ENCODE measurements around the gene CPXM1. TPM values are rescaled to one million over a fixed set of nuclear protein-coding genes. Genes with fewer than 3 reads are reported as not detected.
"Not testable (repeated sequence)": the region's sequence is repeated elsewhere in the genome, so short reads cannot be mapped to it uniquely, and the experiment has no call there.

The CPXM1 gene
- polyA plus RNA-seq, 2 donors: 0.28 to 2.5 TPM

GRCh38 chr20:2778602-2779321 lies 21.7 kb downstream of the CPXM1 start:
- H3K27ac ChIP-seq (ENCODE audit: low read depth in 2 of 2, low read length in 1 of 2): no peak overlapping the region
- 79 to 80% methylated on average over 10 of the region's 10 CpGs for WGBS, 2 donors
- peaks cover 0 to 2% of the 10 kb centered on the region in 2 donors for H3K27me3 ChIP-seq (ENCODE audit: control insufficient read depth in 1 of 2, insufficient read depth in 2 of 2, low read length in 2 of 2)
- no peak overlapping the region for H3K4me3 ChIP-seq (ENCODE audit: low read depth in 1 of 2, low read length in 2 of 2)
- no peaks in the 10 kb centered on the region for H3K4me1 ChIP-seq (ENCODE audit: control insufficient read depth in 2 of 2, insufficient read depth in 2 of 2, low read length in 1 of 2)
- peaks cover 3% of the 10 kb centered on the region in 2 donors for H3K9me3 ChIP-seq (ENCODE audit: control insufficient read depth in 2 of 2, insufficient read depth in 1 of 2, low read depth in 1 of 2, low read length in 1 of 2)
- H3K36me3 ChIP-seq (ENCODE audit: control insufficient read depth in 2 of 2, insufficient read depth in 2 of 2, low read length in 1 of 2): no peaks in the 10 kb centered on the region

- Histone ChIP-seq H3K36me3 (ENCODE audit: control insufficient read depth in 2 of 2, insufficient read depth in 2 of 2, low read length in 1 of 2) (no peaks in the 10 kb centered on the region), H3K4me3 (ENCODE audit: low read depth in 1 of 2, low read length in 2 of 2) (no peak overlapping the region), H3K27ac (ENCODE audit: low read depth in 2 of 2, low read length in 1 of 2) (no peak overlapping the region), H3K9me3 (ENCODE audit: control insufficient read depth in 2 of 2, insufficient read depth in 1 of 2, low read depth in 1 of 2, low read length in 1 of 2) (peaks cover 3% of the 10 kb centered on the region in 2 donors), H3K27me3 (ENCODE audit: control insufficient read depth in 1 of 2, insufficient read depth in 2 of 2, low read length in 2 of 2) (peaks cover 0 to 2% of the 10 kb centered on the region in 2 donors), H3K4me1 (ENCODE audit: control insufficient read depth in 2 of 2, insufficient read depth in 2 of 2, low read length in 1 of 2) (no peaks in the 10 kb centered on the region)
- 79 to 87% methylated on average over 3 of the region's 3 CpGs for WGBS, 2 donors
These were observed 25.3 kb downstream of the CPXM1 start for GRCh38 chr20:2775139-2775538.

GRCh38 chr20:2773812-2774211 lies 26.6 kb downstream of the CPXM1 start:
- Histone ChIP-seq H3K27ac (ENCODE audit: low read depth in 2 of 2, low read length in 1 of 2) (no peak overlapping the region), H3K36me3 (ENCODE audit: control insufficient read depth in 2 of 2, insufficient read depth in 2 of 2, low read length in 1 of 2) (no peaks in the 10 kb centered on the region), H3K9me3 (ENCODE audit: control insufficient read depth in 2 of 2, insufficient read depth in 1 of 2, low read depth in 1 of 2, low read length in 1 of 2) (peaks cover 3% of the 10 kb centered on the region in 2 donors), H3K4me3 (ENCODE audit: low read depth in 1 of 2, low read length in 2 of 2) (no peak overlapping the region), H3K4me1 (ENCODE audit: control insufficient read depth in 2 of 2, insufficient read depth in 2 of 2, low read length in 1 of 2) (peaks cover 0 to 7% of the 10 kb centered on the region in 2 donors), H3K27me3 (ENCODE audit: control insufficient read depth in 1 of 2, insufficient read depth in 2 of 2, low read length in 2 of 2) (peaks cover 0 to 2% of the 10 kb centered on the region in 2 donors)
- 86 to 89% methylated on average over 9 of the region's 9 CpGs for WGBS, 2 donors

GRCh38 chr20:2771631-2772080 lies 28.8 kb downstream of the CPXM1 start:
- Histone ChIP-seq H3K27me3 (ENCODE audit: control insufficient read depth in 1 of 2, insufficient read depth in 2 of 2, low read length in 2 of 2) (peaks cover 0 to 2% of the 10 kb centered on the region in 2 donors), H3K4me1 (ENCODE audit: control insufficient read depth in 2 of 2, insufficient read depth in 2 of 2, low read length in 1 of 2) (peaks cover 0 to 17% of the 10 kb centered on the region in 2 donors), H3K9me3 (ENCODE audit: control insufficient read depth in 2 of 2, insufficient read depth in 1 of 2, low read depth in 1 of 2, low read length in 1 of 2) (peaks cover 3% of the 10 kb centered on the region in 2 donors), H3K4me3 (ENCODE audit: low read depth in 1 of 2, low read length in 2 of 2) (no peak overlapping the region), H3K36me3 (ENCODE audit: control insufficient read depth in 2 of 2, insufficient read depth in 2 of 2, low read length in 1 of 2) (no peaks in the 10 kb centered on the region), H3K27ac (ENCODE audit: low read depth in 2 of 2, low read length in 1 of 2) (no peak overlapping the region)
- WGBS, 2 donors: 46 to 55% methylated on average over 12 of the region's 12 CpGs

- H3K9me3 ChIP-seq (ENCODE audit: control insufficient read depth in 2 of 2, insufficient read depth in 1 of 2, low read depth in 1 of 2, low read length in 1 of 2); H3K27ac ChIP-seq (ENCODE audit: low read depth in 2 of 2, low read length in 1 of 2); H3K27me3 ChIP-seq (ENCODE audit: control insufficient read depth in 1 of 2, insufficient read depth in 2 of 2, low read length in 2 of 2); H3K36me3 ChIP-seq (ENCODE audit: control insufficient read depth in 2 of 2, insufficient read depth in 2 of 2, low read length in 1 of 2); H3K4me3 ChIP-seq (ENCODE audit: low read depth in 1 of 2, low read length in 2 of 2): not testable (repeated sequence)
- H3K4me1 ChIP-seq (ENCODE audit: control insufficient read depth in 2 of 2, insufficient read depth in 2 of 2, low read length in 1 of 2): peaks cover 0 to 17% of the 10 kb centered on the region in 2 donors
- WGBS, 2 donors: 87 to 91% methylated on average over 12 of the region's 12 CpGs
These were observed 30.3 kb downstream of the CPXM1 start for GRCh38 chr20:2770091-2770490.

- Histone ChIP-seq H3K4me3 (ENCODE audit: low read depth in 1 of 2, low read length in 2 of 2) (no peak overlapping the region), H3K4me1 (ENCODE audit: control insufficient read depth in 2 of 2, insufficient read depth in 2 of 2, low read length in 1 of 2) (peaks cover 0 to 17% of the 10 kb centered on the region in 2 donors), H3K27ac (ENCODE audit: low read depth in 2 of 2, low read length in 1 of 2) (peak overlapping the region in 1 of 2 donors; percentile 56), H3K27me3 (ENCODE audit: control insufficient read depth in 1 of 2, insufficient read depth in 2 of 2, low read length in 2 of 2) (no peaks in the 10 kb centered on the region), H3K36me3 (ENCODE audit: control insufficient read depth in 2 of 2, insufficient read depth in 2 of 2, low read length in 1 of 2) (no peaks in the 10 kb centered on the region), H3K9me3 (ENCODE audit: control insufficient read depth in 2 of 2, insufficient read depth in 1 of 2, low read depth in 1 of 2, low read length in 1 of 2) (peaks cover 0 to 3% of the 10 kb centered on the region in 2 donors)
- WGBS, 2 donors: 39 to 51% methylated on average over 5 of the region's 5 CpGs
These were observed 31.8 kb downstream of the CPXM1 start for GRCh38 chr20:2768632-2769015.

GRCh38 chr20:2767768-2768631 lies 32.4 kb downstream of the CPXM1 start:
- H3K9me3 ChIP-seq (ENCODE audit: control insufficient read depth in 2 of 2, insufficient read depth in 1 of 2, low read depth in 1 of 2, low read length in 1 of 2): peaks cover 0 to 3% of the 10 kb centered on the region in 2 donors
- WGBS, 2 donors: 27 to 29% methylated on average over 15 of the region's 15 CpGs
- H3K4me3 ChIP-seq (ENCODE audit: low read depth in 1 of 2, low read length in 2 of 2): no peak overlapping the region
- H3K4me1 ChIP-seq (ENCODE audit: control insufficient read depth in 2 of 2, insufficient read depth in 2 of 2, low read length in 1 of 2): peaks cover 0 to 17% of the 10 kb centered on the region in 2 donors
- H3K27ac ChIP-seq (ENCODE audit: low read depth in 2 of 2, low read length in 1 of 2): peak overlapping the region; percentile 63 to 74
- no peaks in the 10 kb centered on the region for H3K27me3 ChIP-seq (ENCODE audit: control insufficient read depth in 1 of 2, insufficient read depth in 2 of 2, low read length in 2 of 2)
- H3K36me3 ChIP-seq (ENCODE audit: control insufficient read depth in 2 of 2, insufficient read depth in 2 of 2, low read length in 1 of 2): no peaks in the 10 kb centered on the region

GRCh38 chr20:2763186-2763585 lies 37.2 kb downstream of the CPXM1 start:
- Histone ChIP-seq H3K4me1 (ENCODE audit: control insufficient read depth in 2 of 2, insufficient read depth in 2 of 2, low read length in 1 of 2) (peaks cover 0 to 12% of the 10 kb centered on the region in 2 donors), H3K36me3 (ENCODE audit: control insufficient read depth in 2 of 2, insufficient read depth in 2 of 2, low read length in 1 of 2) (no peaks in the 10 kb centered on the region), H3K27ac (ENCODE audit: low read depth in 2 of 2, low read length in 1 of 2) (no peak overlapping the region), H3K4me3 (ENCODE audit: low read depth in 1 of 2, low read length in 2 of 2) (no peak overlapping the region), H3K27me3 (ENCODE audit: control insufficient read depth in 1 of 2, insufficient read depth in 2 of 2, low read length in 2 of 2) (no peaks in the 10 kb centered on the region), H3K9me3 (ENCODE audit: control insufficient read depth in 2 of 2, insufficient read depth in 1 of 2, low read depth in 1 of 2, low read length in 1 of 2) (peaks cover 0 to 3% of the 10 kb centered on the region in 2 donors)
- 53 to 65% methylated on average over 5 of the region's 5 CpGs for WGBS, 2 donors

- 55 to 56% methylated on average over 2 of the region's 2 CpGs for WGBS, 2 donors
- Histone ChIP-seq H3K4me1 (ENCODE audit: control insufficient read depth in 2 of 2, insufficient read depth in 2 of 2, low read length in 1 of 2) (peaks cover 0 to 7% of the 10 kb centered on the region in 2 donors), H3K9me3 (ENCODE audit: control insufficient read depth in 2 of 2, insufficient read depth in 1 of 2, low read depth in 1 of 2, low read length in 1 of 2) (peaks cover 0 to 3% of the 10 kb centered on the region in 2 donors), H3K27ac (ENCODE audit: low read depth in 2 of 2, low read length in 1 of 2) (no peak overlapping the region), H3K27me3 (ENCODE audit: control insufficient read depth in 1 of 2, insufficient read depth in 2 of 2, low read length in 2 of 2) (no peaks in the 10 kb centered on the region), H3K4me3 (ENCODE audit: low read depth in 1 of 2, low read length in 2 of 2) (no peak overlapping the region), H3K36me3 (ENCODE audit: control insufficient read depth in 2 of 2, insufficient read depth in 2 of 2, low read length in 1 of 2) (no peaks in the 10 kb centered on the region)
These were observed 37.8 kb downstream of the CPXM1 start for GRCh38 chr20:2762578-2763131.

Data from esophagus (tissue), 2 donors.